Subcutaneous abdominal adipose tissue (tissue), 5 donors: Measurements from ENCODE around the gene ZIC1.

ENCODE experiments used
- H3K27ac ChIP-seq: one replicate; pipeline ENCODE4 v1.7.0; 2013; ENCODE audit warnings: low read depth, mild to moderate bottlenecking, inconsistent platforms, low read length, moderate library complexity
- H3K27me3 ChIP-seq, 5 donors: one replicate each; pipeline ENCODE4 v1.7.0; 2013; ENCODE audit warnings: low read length in 5 of 5, inconsistent platforms in 1 of 5; ENCODE audit not compliant: control insufficient read depth in 5 of 5, insufficient read depth in 4 of 5
- H3K36me3 ChIP-seq, 5 donors: one replicate each; pipeline ENCODE4 v1.7.0; 2013; ENCODE audit warnings: low read length in 5 of 5; ENCODE audit not compliant: control insufficient read depth in 5 of 5, insufficient read depth in 5 of 5
- H3K4me1 ChIP-seq, 5 donors: one replicate each; pipeline ENCODE4 v1.7.0; 2013; ENCODE audit warnings: low read length in 5 of 5, mild to moderate bottlenecking in 3 of 5, moderate library complexity in 1 of 5; ENCODE audit not compliant: control insufficient read depth in 5 of 5, insufficient read depth in 5 of 5
- H3K4me3 ChIP-seq, 5 donors: one replicate each; pipeline ENCODE4 v1.7.0; 2013; ENCODE audit warnings: low read length in 5 of 5, low read depth in 1 of 5
- H3K9ac ChIP-seq, 5 donors: one replicate each; pipeline ENCODE4 v1.7.0; 2013; ENCODE audit warnings: low read length in 5 of 5, mild to moderate bottlenecking in 4 of 5, moderate library complexity in 3 of 5
- H3K9me3 ChIP-seq, 5 donors: one replicate each; pipeline ENCODE4 v1.7.0; 2013; ENCODE audit warnings: low read length in 5 of 5; ENCODE audit not compliant: control insufficient read depth in 5 of 5
- donor health status: healthy.
- donor health status: healthy.
- donor health status: healthy.
- donor health status: healthy.
- donor health status: healthy.

The ZIC1 gene

DNA sequence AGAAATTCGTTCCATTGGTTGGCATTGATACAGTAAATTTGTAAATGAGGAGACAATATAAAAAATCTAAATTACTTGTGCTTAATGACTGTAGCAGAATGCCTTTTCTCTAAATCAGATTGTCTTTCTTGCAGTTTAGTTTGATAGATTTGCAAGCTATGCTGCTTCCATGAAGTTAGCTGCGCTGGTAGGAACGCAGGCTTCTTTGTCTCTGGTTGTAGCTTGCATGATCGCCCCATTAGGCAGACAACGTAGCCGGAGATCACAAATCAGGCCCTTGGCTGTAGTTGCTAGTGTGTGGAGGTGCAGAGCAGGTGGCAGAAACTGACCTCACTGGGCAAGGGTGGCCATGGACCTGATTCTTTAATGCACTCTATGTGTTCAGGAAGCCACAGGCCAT lies 6.1 kb downstream of the ZIC1 start:
- peaks cover 54 to 72% (median 69%) of the 10 kb centered on the region in 5 donors for H3K27me3 ChIP-seq
- H3K9me3 ChIP-seq, result peaks cover 0 to 3% (median 2%) of the 10 kb centered on the region in 5 donors
- no peak overlapping the region for H3K27ac ChIP-seq
- H3K4me3 ChIP-seq, result no peak overlapping the region
- H3K4me1 ChIP-seq, result peaks cover 0 to 38% (median 34%) of the 10 kb centered on the region in 5 donors
- H3K36me3 ChIP-seq, result no peaks in the 10 kb centered on the region
- H3K9ac ChIP-seq, result no peak overlapping the region

DNA sequence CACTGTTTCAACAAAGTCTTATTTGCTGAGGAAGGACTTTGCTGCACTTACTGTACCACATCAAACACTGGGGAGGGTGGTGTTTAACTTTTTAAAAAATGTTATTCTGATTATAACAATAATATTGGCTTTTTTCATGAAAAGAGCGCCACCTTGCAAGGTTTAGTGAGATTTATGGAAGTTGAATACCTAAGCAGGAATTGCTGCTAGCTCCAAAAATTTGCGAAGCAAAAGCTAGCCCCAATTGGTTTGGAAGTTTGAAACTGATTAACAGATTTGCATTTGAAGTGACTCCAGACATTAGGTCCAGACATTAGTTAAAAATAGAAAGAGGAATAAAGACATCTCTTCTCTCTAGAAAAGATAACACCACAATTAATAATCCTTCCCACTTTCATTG lies 6.7 kb downstream of the ZIC1 start:
- Histone ChIP-seq H3K9ac (no peak overlapping the region), H3K4me1 (peaks cover 0 to 32% (median 28%) of the 10 kb centered on the region in 5 donors), H3K36me3 (no peaks in the 10 kb centered on the region), H3K27ac (no peak overlapping the region), H3K27me3 (peaks cover 53 to 72% (median 69%) of the 10 kb centered on the region in 5 donors), H3K9me3 (peaks cover 0 to 3% (median 0%) of the 10 kb centered on the region in 5 donors), H3K4me3 (no peak overlapping the region)

DNA sequence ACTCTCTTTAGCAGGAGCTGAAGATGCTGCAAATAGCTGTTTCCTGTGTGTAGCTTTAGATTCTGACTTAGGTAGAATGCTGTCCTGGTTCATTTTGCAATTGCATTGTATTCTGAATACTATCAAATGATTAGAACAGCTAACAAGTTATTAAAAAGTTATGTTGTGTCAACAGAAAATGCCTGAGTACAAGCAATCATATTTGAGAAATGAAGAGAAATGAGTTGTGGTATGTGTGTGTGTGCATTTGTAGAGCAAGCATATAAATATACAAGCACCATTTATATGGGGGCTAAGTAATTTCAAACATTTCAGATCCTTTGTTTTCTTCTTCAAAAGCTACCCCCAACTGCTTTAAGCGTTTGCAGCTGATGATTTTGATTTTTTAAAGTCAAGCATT lies 7.8 kb downstream of the ZIC1 start:
- Histone ChIP-seq H3K27ac (no peak overlapping the region), H3K9ac (no peak overlapping the region), H3K36me3 (no peaks in the 10 kb centered on the region), H3K9me3 (peaks cover 0 to 3% (median 0%) of the 10 kb centered on the region in 5 donors), H3K4me3 (no peak overlapping the region), H3K27me3 (peaks cover 56 to 72% (median 70%) of the 10 kb centered on the region in 5 donors), H3K4me1 (peaks cover 0 to 33% (median 29%) of the 10 kb centered on the region in 5 donors)

DNA sequence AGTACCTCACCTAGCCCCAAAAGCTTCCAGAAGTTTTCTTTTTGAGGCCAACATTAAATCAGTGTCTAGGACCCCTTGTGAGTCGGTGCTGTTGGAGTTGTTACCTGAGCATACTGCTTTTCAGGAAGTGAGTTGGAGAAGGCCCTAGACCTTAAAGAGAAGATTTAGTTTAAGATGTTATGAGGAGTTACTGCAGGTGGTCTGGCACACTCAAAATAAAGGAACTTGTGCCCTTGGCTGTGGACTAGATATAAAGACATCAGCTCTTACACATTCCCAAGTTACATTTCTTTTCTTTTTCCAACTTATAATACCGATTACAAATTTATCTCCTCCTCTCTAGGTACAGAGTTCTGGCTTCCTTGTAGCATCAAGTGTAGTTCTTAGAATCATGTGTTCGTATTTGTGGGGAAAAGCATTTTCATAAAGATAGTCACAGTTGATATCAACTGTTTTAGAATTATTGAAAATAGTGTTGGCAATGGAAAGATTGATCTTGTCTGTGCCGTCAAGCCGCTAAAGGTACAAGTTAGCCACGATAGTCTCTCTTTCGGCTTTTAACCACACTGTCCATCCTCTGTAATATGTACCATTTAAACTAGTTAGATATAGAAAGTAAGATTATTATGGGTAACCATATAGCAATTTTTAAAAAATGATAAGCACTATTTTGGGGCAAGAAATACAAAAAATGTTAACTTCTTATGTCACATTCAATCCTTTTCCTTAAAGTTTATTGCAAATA lies 8.6 kb downstream of the ZIC1 start:
- Histone ChIP-seq H3K27me3 (peaks cover 60 to 75% (median 71%) of the 10 kb centered on the region in 5 donors), H3K4me1 (peaks cover 0 to 30% (median 27%) of the 10 kb centered on the region in 5 donors), H3K27ac (no peak overlapping the region)

DNA sequence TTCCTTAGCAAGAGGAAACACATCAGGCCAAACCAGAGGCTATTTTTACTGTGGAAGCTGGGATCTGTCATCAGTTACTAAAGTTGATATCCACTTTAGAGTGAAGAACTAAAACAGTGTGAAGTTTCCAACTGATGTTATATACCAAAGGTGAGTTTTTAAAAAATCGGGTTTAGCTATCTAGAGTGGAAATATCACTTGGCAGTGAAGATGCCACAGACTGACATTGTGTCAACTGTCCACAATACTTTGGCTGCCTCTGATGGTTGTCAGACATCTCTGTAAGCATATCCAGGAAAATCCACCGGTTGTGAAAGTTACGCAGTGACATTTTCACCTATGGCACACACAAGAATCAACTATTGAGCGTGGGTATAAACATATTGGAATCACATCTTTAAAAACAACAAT lies 9.2 kb downstream of the ZIC1 start:
- no peak overlapping the region for H3K4me3 ChIP-seq

More for the DNA sequence above, 8.6 kb downstream of the ZIC1 start:
- H3K9me3 ChIP-seq, result peaks cover 0 to 3% (median 0%) of the 10 kb centered on the region in 5 donors
- H3K4me3 ChIP-seq, result no peak overlapping the region
- H3K9ac ChIP-seq, result no peak overlapping the region
- no peaks in the 10 kb centered on the region for H3K36me3 ChIP-seq

DNA sequence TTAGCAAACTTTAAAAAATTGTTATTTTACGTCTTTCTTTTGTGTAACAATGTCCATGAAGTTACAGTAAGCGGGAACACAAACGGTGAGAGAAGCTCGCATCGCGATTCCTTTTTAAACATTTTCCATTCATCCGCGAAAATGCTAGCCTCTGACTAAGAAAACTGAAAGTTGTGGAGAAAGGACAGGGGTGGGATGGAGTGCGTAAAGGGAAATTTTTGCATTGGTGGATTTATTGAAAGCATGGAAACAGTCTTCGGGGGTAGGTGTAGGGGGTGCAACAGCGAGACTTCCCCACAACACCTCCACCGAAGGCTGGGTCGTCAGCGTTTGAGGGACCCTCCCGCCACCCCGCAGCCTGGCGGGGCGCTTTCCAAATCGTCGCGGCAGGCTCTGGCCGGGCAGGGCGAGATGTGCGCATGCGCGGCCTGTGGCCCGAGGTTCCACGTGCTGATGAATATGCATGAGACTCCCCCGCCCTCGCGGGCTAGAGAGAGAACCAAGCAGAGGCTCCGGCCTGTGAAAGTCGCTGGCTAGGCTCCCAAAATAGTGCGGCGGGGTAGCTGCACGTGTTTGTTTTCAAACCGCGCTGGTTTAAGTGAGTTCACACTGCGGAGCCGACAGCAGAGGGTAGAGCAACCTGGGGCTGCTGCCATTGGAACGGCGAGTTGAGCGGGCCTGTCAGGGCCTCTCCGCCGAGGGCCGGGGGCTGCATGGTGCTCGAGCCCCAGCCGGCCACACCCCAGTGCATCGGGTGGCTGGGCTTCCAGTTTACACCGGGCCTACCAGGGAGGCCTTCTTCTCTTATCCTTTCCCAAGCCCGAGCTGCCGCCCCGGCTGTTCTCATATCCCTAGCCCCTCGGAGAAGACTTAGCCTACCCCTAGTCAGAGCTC lies 9.9 kb downstream of the ZIC1 start:
- H3K9ac ChIP-seq, result no peak overlapping the region
- no peak overlapping the region for H3K27ac ChIP-seq
- H3K4me3 ChIP-seq, result peak overlapping the region; percentile 8 to 52 (median 48)
- H3K9me3 ChIP-seq, result peaks cover 0 to 3% (median 0%) of the 10 kb centered on the region in 5 donors
- peaks cover 0 to 28% (median 18%) of the 10 kb centered on the region in 5 donors for H3K4me1 ChIP-seq
- H3K36me3 ChIP-seq, result no peaks in the 10 kb centered on the region
- H3K27me3 ChIP-seq, result peaks cover 63 to 80% (median 73%) of the 10 kb centered on the region in 5 donors

More for the DNA sequence above, 9.2 kb downstream of the ZIC1 start:
- Histone ChIP-seq H3K4me1 (peaks cover 0 to 28% (median 21%) of the 10 kb centered on the region in 5 donors), H3K27ac (no peak overlapping the region), H3K9me3 (peaks cover 0 to 3% (median 0%) of the 10 kb centered on the region in 5 donors), H3K36me3 (no peaks in the 10 kb centered on the region), H3K9ac (no peak overlapping the region), H3K27me3 (peaks cover 58 to 75% (median 71%) of the 10 kb centered on the region in 5 donors)

DNA sequence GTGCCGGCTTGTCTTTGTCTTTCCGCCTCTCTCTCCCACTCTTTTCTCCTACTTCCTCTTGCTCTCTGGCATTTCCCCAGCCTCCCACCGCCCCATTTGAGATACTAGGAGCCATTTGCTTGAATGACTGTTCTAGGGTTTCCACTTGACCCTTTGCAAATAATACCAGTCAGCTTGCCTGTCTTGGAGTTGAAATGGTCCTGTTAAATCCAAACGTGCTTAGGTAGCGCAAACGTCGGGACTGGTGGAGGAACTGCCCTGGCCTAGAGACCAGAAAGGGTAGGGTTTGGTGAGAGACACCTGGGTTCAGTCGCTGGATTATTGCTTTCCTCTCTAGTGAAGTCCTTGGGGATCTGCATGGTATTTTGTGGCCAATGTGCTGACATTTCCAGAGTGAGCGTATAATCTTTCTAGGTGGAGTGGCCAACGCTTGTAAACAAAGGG lies 10.6 kb downstream of the ZIC1 start:
- peak overlapping the region in 1 of 5 donors; percentile 48 for H3K4me3 ChIP-seq
- H3K36me3 ChIP-seq, result no peaks in the 10 kb centered on the region
- H3K27me3 ChIP-seq, result peaks cover 62 to 80% (median 72%) of the 10 kb centered on the region in 5 donors
- peaks cover 0 to 32% (median 20%) of the 10 kb centered on the region in 5 donors for H3K4me1 ChIP-seq
- H3K27ac ChIP-seq, result no peak overlapping the region
- H3K9ac ChIP-seq, result no peak overlapping the region
- H3K9me3 ChIP-seq, result peaks cover 0 to 3% (median 0%) of the 10 kb centered on the region in 5 donors

DNA sequence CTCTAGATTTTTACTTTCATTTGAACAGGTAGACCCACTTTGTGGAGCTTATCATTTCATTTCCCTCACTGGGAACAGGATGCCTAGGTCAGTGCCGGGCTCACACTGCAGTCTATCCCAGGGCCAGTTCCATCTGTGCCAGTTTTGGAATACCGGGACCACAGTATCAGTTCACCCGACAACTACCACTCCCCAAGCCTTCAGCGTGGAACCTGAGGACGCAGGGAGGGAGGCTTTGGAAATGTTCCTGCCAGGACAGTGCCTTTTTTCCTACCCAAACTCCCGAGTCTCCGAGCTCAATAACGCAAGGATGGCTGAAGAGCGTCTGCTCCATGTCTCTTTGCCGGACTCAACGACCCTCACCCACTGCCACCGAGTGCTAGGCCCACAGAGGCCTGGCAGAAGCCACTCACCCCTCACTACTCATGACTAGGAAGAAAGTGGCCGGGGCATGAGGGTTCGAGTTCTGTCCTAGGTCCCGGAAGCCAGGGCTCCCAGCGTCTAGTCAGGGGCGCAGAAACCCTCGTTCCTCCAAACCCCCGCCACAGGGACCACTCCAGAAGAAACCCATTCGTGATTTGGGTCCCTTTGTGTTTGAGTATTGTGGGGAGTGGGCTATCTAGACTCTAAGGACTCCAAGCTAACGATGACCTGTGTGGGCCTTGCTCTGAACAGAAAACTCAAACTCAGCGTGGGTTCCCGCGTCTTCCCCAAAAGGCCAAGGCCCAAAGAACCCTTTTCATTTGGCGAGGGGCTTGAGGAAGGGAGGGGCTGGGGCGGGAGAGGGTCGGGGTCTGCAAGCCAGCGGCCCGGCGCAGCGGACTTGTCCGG lies 11.4 kb downstream of the ZIC1 start:
- H3K27ac ChIP-seq, result no peak overlapping the region
- peaks cover 0 to 32% (median 20%) of the 10 kb centered on the region in 5 donors for H3K4me1 ChIP-seq
- no peak overlapping the region for H3K9ac ChIP-seq
- peaks cover 0 to 2% (median 0%) of the 10 kb centered on the region in 5 donors for H3K9me3 ChIP-seq
- H3K27me3 ChIP-seq, result peaks cover 60 to 75% (median 67%) of the 10 kb centered on the region in 5 donors
- H3K4me3 ChIP-seq, result no peak overlapping the region
- H3K36me3 ChIP-seq, result no peaks in the 10 kb centered on the region

DNA sequence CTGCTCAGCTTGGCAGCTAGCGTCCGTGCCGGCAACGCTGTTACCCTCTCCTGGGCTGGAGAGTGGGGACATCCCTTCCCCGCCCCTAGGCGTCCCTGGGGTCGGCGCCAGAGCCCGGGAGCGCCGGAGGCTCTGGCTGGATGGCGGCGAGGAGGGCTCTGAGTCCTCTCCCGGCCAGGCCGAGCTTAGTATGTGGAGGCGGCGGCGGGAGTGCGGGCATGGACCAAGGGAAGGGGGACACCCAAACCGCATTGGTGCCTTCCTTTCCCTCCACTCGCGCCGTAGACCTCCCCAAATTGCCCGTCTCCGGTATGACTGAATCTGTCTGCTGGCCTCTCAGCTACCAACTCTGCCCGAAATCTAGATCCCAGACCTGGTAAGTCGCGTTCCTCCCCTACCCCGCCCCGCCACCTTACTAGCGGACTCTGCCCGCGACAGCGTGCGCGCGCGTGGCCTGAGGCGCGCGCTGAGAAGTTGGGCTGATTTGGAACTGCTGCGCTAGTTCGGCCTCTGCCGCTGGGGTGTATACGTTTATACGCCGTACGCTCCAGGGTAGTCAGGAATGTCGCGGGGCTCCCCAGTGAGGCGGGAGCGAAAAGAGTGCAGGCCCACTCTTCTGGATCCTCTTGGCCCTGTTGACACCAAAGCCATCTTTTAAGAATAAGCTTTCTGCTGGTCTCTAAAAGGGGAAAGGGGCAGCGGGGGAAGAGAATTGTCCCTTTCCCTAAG lies 12.2 kb downstream of the ZIC1 start:
- Histone ChIP-seq H3K9ac (no peak overlapping the region), H3K4me1 (peaks cover 0 to 32% (median 20%) of the 10 kb centered on the region in 5 donors), H3K27me3 (peaks cover 60 to 72% (median 63%) of the 10 kb centered on the region in 5 donors), H3K9me3 (peaks cover 0 to 2% (median 0%) of the 10 kb centered on the region in 5 donors), H3K27ac (no peak overlapping the region), H3K36me3 (no peaks in the 10 kb centered on the region), H3K4me3 (peak overlapping the region in 1 of 5 donors; percentile 41)
